GM23338 (cell line): Measurements from ENCODE around the gene NKX6-1. TPM values are rescaled to one million over a fixed set of nuclear protein-coding genes. Genes with fewer than 3 reads are reported as not detected.

Experiments
- ATAC-seq: fragments of 200-7000 bp; cut with Tn5 transposase; 3 replicates; pipeline ENCODE4 v1.9.1; 2020
- DNase-seq: peaks from one replicate; pipeline ENCODE4 v3.0.0-alpha.2; 2015; ENCODE audit warnings: low spot score
- H2AFZ ChIP-seq: fragments of 200-600 bp; sonication (generic); 2 replicates; pipeline ENCODE4 v1.8.0; 2016; ENCODE audit warnings: antibody characterized with exemption, mild to moderate bottlenecking, moderate library complexity
- H3F3A ChIP-seq: fragments of 200-600 bp; sonication (generic); replicated peaks from 2 replicates; pipeline ENCODE4 v1.8.0; 2017; ENCODE audit warnings: antibody characterized with exemption, mixed run types, low read depth
- H3K27ac ChIP-seq: fragments of 200-600 bp; sonication (generic); 2 replicates; pipeline ENCODE4 v1.6.1; 2016; ENCODE audit warnings: low read depth
- H3K27me3 ChIP-seq: fragments of 200-600 bp; sonication (generic); 2 replicates; pipeline ENCODE4 v1.8.0; 2016; ENCODE audit warnings: mild to moderate bottlenecking, mixed run types, moderate library complexity; ENCODE audit not compliant: insufficient read depth
- H3K36me3 ChIP-seq: fragments of 200-600 bp; sonication (generic); 2 replicates; pipeline ENCODE4 v1.8.0; 2016; ENCODE audit warnings: mild to moderate bottlenecking; ENCODE audit not compliant: insufficient read depth
- H3K4me1 ChIP-seq: fragments of 200-600 bp; sonication (generic); 2 replicates; pipeline ENCODE4 v1.8.0; 2016; ENCODE audit warnings: mild to moderate bottlenecking, moderate library complexity; ENCODE audit not compliant: insufficient read depth
- H3K4me2 ChIP-seq: fragments of 200-600 bp; sonication (generic); 2 replicates; pipeline ENCODE4 v1.7.1; 2017; ENCODE audit warnings: mixed run types
- H3K4me3 ChIP-seq: fragments of 200-600 bp; sonication (generic); 2 replicates; pipeline ENCODE4 v1.6.1; 2016; ENCODE audit warnings: mixed run types
- H3K79me2 ChIP-seq: fragments of 200-600 bp; sonication (generic); replicated peaks from 2 replicates; pipeline ENCODE4 v1.8.0; 2017; ENCODE audit warnings: mild to moderate bottlenecking; ENCODE audit not compliant: insufficient read depth
- H3K9me2 ChIP-seq: fragments of 200-600 bp; sonication (generic); 2 replicates; pipeline ENCODE4 v1.8.0; 2017; ENCODE audit not compliant: insufficient read depth
- H4K20me1 ChIP-seq: fragments of 200-600 bp; sonication (generic); replicated peaks from 2 replicates; pipeline ENCODE4 v1.8.0; 2017; ENCODE audit warnings: mild to moderate bottlenecking; ENCODE audit not compliant: insufficient read depth
- H3K27ac Mint-ChIP-seq: 2 replicates; pipeline ENCODE4 v1.8.0; 2020; ENCODE audit warnings: inconsistent platforms, mild to moderate bottlenecking, moderate library complexity, mixed read lengths
- H3K27me3 Mint-ChIP-seq: 3 replicates; pipeline ENCODE4 v1.8.0; 2022; ENCODE audit warnings: low read depth, mild to moderate bottlenecking, moderate library complexity, mixed read lengths, inconsistent platforms; ENCODE audit not compliant: insufficient read depth, poor library complexity
- H3K36me3 Mint-ChIP-seq: 3 replicates; pipeline ENCODE4 v1.8.0; 2021; ENCODE audit warnings: low read depth, mild to moderate bottlenecking, inconsistent platforms, moderate library complexity, mixed read lengths
- H3K4me1 Mint-ChIP-seq: 3 replicates; pipeline ENCODE4 v1.8.0; 2020; ENCODE audit warnings: mild to moderate bottlenecking, inconsistent platforms, mixed read lengths
- H3K4me3 Mint-ChIP-seq: 3 replicates; pipeline ENCODE4 v1.8.0; 2021; ENCODE audit warnings: moderate library complexity, mild to moderate bottlenecking, inconsistent platforms, mixed read lengths
- H3K9me3 Mint-ChIP-seq: 3 replicates; pipeline ENCODE4 v1.8.0; 2020; ENCODE audit warnings: moderate library complexity, mild to moderate bottlenecking, inconsistent platforms, mixed read lengths
- EZH2phosphoT487 ChIP-seq: fragments of 200-600 bp; sonication (generic); IDR thresholded peaks from one replicate; pipeline ENCODE4 v1.8.1; 2018; ENCODE audit warnings: antibody characterized with exemption; ENCODE audit not compliant: unreplicated experiment
- POLR2AphosphoS5 ChIP-seq: IDR thresholded peaks from 2 replicates; pipeline ENCODE4 v1.6.1; 2016; ENCODE audit warnings: antibody characterized with exemption, low read depth
- ZNF114 ChIP-seq: fragments of 250-450 bp; sonication (Bioruptor Pico); IDR thresholded peaks from 2 replicates; pipeline ENCODE4 v1.5.0; 2020; ENCODE audit warnings: mild to moderate bottlenecking, moderate library complexity
- ZNF331 ChIP-seq: fragments of 250-450 bp; sonication (Bioruptor Pico); IDR thresholded peaks from 2 replicates; pipeline ENCODE4 v1.5.0; 2020; ENCODE audit warnings: low read depth, mild to moderate bottlenecking, moderate library complexity
- polyA plus RNA-seq: library from polyadenylated mRNA; unstranded; fragments of >200 nt; fragmentation: Nextera tagmentation; extraction: Ambion mirVana; gene quantifications from 2 replicates; pipeline ENCODE4 v1.2.1, GENCODE V29; 2016
- total RNA-seq: library from RNA; depleted of rRNA; stranded (reverse); fragments of >200 nt; shearing (Covaris generic); gene quantifications from 2 replicates; pipeline ENCODE4 v1.2.3, GENCODE V29; 2014
- TF ChIP-seq, protein P1 (sequence below): fragments of 250-450 bp; sonication (Bioruptor Pico); IDR thresholded peaks from 2 replicates; pipeline ENCODE4 v1.5.0; 2020; ENCODE audit warnings: mild to moderate bottlenecking, moderate library complexity

Gene NKX6-1
- total and polyA plus RNA-seq, 2 experiments from 2014 or later = 0.07 TPM; not detected in 1

DNA sequence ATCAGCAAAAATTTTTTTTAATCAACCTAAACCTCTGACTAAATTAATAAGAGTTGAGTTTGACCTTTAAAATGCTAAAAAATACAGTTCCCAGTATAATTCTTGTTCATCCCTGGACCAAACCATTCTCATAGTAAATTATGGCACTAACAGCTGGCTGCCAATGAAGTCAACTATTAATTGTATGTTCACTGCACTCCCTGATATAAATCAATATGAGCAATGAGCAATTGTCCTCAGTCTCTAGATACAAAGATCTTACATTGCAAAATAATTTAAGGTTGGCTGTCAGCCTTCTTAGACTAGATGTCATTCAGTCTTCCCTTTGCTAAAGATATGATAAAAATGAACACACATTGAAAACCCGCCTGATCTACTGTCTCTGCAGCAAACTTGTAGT, 39.3 kb downstream of the NKX6-1 start:
- Mint-ChIP-seq H3K27me3 (peaks cover 2% of the 10 kb centered on the region), H3K36me3 (no peaks in the 10 kb centered on the region), H3K27ac (no peak overlapping the region), H3K4me1 (peaks cover 14% of the 10 kb centered on the region; the same call in 2 of the 3 replicates), H3K4me3 (no peak overlapping the region), H3K9me3 (no peaks in the 10 kb centered on the region)
- H3K4me2 ChIP-seq = no peak overlapping the region
- no peak overlapping the region for H3K27ac ChIP-seq
- TF ChIP-seq ZNF114 (CRISPR knock-in tag) = no peak
- TF ChIP-seq, protein P1, sequence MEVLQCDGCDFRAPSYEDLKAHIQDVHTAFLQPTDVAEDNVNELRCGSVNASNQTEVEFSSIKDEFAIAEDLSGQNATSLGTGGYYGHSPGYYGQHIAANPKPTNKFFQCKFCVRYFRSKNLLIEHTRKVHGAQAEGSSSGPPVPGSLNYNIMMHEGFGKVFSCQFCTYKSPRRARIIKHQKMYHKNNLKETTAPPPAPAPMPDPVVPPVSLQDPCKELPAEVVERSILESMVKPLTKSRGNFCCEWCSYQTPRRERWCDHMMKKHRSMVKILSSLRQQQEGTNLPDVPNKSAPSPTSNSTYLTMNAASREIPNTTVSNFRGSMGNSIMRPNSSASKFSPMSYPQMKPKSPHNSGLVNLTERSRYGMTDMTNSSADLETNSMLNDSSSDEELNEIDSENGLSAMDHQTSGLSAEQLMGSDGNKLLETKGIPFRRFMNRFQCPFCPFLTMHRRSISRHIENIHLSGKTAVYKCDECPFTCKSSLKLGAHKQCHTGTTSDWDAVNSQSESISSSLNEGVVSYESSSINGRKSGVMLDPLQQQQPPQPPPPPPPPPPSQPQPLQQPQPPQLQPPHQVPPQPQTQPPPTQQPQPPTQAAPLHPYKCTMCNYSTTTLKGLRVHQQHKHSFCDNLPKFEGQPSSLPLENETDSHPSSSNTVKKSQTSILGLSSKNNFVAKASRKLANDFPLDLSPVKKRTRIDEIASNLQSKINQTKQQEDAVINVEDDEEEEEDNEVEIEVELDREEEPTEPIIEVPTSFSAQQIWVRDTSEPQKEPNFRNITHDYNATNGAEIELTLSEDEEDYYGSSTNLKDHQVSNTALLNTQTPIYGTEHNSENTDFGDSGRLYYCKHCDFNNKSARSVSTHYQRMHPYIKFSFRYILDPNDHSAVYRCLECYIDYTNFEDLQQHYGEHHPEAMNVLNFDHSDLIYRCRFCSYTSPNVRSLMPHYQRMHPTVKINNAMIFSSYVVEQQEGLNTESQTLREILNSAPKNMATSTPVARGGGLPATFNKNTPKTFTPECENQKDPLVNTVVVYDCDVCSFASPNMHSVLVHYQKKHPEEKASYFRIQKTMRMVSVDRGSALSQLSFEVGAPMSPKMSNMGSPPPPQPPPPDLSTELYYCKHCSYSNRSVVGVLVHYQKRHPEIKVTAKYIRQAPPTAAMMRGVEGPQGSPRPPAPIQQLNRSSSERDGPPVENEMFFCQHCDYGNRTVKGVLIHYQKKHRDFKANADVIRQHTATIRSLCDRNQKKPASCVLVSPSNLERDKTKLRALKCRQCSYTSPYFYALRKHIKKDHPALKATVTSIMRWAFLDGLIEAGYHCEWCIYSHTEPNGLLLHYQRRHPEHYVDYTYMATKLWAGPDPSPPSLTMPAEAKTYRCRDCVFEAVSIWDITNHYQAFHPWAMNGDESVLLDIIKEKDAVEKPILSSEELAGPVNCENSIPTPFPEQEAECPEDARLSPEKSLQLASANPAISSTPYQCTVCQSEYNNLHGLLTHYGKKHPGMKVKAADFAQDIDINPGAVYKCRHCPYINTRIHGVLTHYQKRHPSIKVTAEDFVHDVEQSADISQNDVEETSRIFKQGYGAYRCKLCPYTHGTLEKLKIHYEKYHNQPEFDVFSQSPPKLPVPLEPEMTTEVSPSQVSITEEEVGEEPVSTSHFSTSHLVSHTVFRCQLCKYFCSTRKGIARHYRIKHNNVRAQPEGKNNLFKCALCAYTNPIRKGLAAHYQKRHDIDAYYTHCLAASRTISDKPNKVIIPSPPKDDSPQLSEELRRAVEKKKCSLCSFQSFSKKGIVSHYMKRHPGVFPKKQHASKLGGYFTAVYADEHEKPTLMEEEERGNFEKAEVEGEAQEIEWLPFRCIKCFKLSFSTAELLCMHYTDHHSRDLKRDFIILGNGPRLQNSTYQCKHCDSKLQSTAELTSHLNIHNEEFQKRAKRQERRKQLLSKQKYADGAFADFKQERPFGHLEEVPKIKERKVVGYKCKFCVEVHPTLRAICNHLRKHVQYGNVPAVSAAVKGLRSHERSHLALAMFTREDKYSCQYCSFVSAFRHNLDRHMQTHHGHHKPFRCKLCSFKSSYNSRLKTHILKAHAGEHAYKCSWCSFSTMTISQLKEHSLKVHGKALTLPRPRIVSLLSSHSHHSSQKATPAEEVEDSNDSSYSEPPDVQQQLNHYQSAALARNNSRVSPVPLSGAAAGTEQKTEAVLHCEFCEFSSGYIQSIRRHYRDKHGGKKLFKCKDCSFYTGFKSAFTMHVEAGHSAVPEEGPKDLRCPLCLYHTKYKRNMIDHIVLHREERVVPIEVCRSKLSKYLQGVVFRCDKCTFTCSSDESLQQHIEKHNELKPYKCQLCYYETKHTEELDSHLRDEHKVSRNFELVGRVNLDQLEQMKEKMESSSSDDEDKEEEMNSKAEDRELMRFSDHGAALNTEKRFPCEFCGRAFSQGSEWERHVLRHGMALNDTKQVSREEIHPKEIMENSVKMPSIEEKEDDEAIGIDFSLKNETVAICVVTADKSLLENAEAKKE (CRISPR knock-in tag) = no peak
- TF ChIP-seq POLR2AphosphoS5 = no peak
- no peaks in the 10 kb centered on the region for H4K20me1 ChIP-seq
- no peak overlapping the region for H3K4me3 ChIP-seq
- no peaks in the 10 kb centered on the region for H3K27me3 ChIP-seq
- ATAC-seq (no peak), DNase-seq (no peak)
- H3K9me2 ChIP-seq = no peaks in the 10 kb centered on the region
- H3K4me1 ChIP-seq = peaks cover 7% of the 10 kb centered on the region
- H3F3A ChIP-seq = no peaks in the 10 kb centered on the region
- H3K79me2 ChIP-seq = no peaks in the 10 kb centered on the region
- H3K36me3 ChIP-seq = no peaks in the 10 kb centered on the region
- no peak overlapping the region for H2AFZ ChIP-seq

DNA sequence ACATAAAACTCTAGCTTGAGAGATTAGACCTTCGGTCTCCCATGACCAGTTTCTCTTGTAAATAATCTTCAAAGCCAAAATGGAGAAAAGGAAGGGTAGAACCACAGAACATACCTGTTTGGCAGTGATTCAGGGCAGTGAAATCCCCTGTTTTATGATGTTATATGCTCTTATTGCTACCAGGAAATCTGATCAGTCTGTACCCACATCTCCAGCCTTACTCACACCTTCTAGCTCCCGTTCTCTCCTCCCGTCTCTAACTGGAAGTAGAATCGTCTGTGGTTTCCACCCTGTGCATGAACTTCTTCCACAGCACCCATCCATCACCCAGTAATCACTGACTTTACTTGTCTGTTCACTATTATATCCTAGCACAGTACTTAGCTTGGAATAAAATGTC, 42.9 kb downstream of the NKX6-1 start:
- DNase-seq (no peak), ATAC-seq (no peak)
- no peak overlapping the region for H2AFZ ChIP-seq
- no peaks in the 10 kb centered on the region for H3K36me3 ChIP-seq
- H3K4me3 ChIP-seq = no peak overlapping the region
- Mint-ChIP-seq H3K9me3 (no peaks in the 10 kb centered on the region), H3K36me3 (no peaks in the 10 kb centered on the region), H3K4me3 (no peak overlapping the region), H3K27ac (no peak overlapping the region), H3K4me1 (peaks cover 17% of the 10 kb centered on the region; the same call in 2 of the 3 replicates), H3K27me3 (peaks cover 2% of the 10 kb centered on the region)
- no peak overlapping the region for H3K4me2 ChIP-seq
- peaks cover 7% of the 10 kb centered on the region for H3K4me1 ChIP-seq
- no peaks in the 10 kb centered on the region for H3K9me2 ChIP-seq
- no peaks in the 10 kb centered on the region for H3F3A ChIP-seq
- H3K27ac ChIP-seq = no peak overlapping the region
- H4K20me1 ChIP-seq = no peaks in the 10 kb centered on the region
- H3K79me2 ChIP-seq = no peaks in the 10 kb centered on the region
- H3K27me3 ChIP-seq = no peaks in the 10 kb centered on the region
- TF ChIP-seq, protein P1 (CRISPR knock-in tag) = no peak
- TF ChIP-seq POLR2AphosphoS5 (no peak), EZH2phosphoT487 (no peak), ZNF331 (no peak)
